MM.1S (cell line): ENCODE data around the gene CSNK1E.
"Not testable (repeated sequence)": the region's sequence is repeated elsewhere in the genome, so short reads cannot be mapped to it uniquely, and the experiment has no call there.

ENCODE experiments used
- DNase-seq: peaks from one replicate; pipeline ENCODE4 v3.0.0-alpha.2; 2015
- H2AFZ ChIP-seq: fragments of 300-600 bp; sonication (generic); 2 replicates; pipeline ENCODE4 v1.6.0; 2016; ENCODE audit warnings: antibody characterized with exemption, low read length
- H3F3A ChIP-seq: fragments of 300-600 bp; sonication (generic); 2 replicates; pipeline ENCODE4 v1.6.1; 2016; ENCODE audit warnings: mild to moderate bottlenecking, antibody characterized with exemption, low read length, moderate library complexity, mixed read lengths; ENCODE audit not compliant: insufficient read depth
- H3K27ac ChIP-seq: fragments of 300-600 bp; sonication (generic); 2 replicates; pipeline ENCODE4 v1.5.1; 2016; ENCODE audit warnings: mild to moderate bottlenecking, low read length
- H3K27me3 ChIP-seq: fragments of 300-600 bp; sonication (generic); replicated peaks from 2 replicates; pipeline ENCODE4 v1.6.0; 2016; ENCODE audit warnings: low read length; ENCODE audit not compliant: insufficient read depth
- H3K36me3 ChIP-seq: fragments of 300-600 bp; sonication (generic); replicated peaks from 2 replicates; pipeline ENCODE4 v1.6.1; 2016; ENCODE audit warnings: mild to moderate bottlenecking, low read length, mixed read lengths; ENCODE audit not compliant: insufficient read depth
- H3K4me1 ChIP-seq: fragments of 300-600 bp; sonication (generic); 2 replicates; pipeline ENCODE4 v1.6.1; 2016; ENCODE audit warnings: low read length, mixed read lengths
- H3K4me2 ChIP-seq: fragments of 300-600 bp; sonication (generic); 2 replicates; pipeline ENCODE4 v1.6.0; 2016; ENCODE audit warnings: low read depth, low read length
- H3K4me3 ChIP-seq: fragments of 300-600 bp; sonication (generic); 2 replicates; pipeline ENCODE4 v1.5.1; 2016; ENCODE audit warnings: low read length, mixed read lengths
- H3K79me2 ChIP-seq: fragments of 300-600 bp; sonication (generic); 2 replicates; pipeline ENCODE4 v1.6.1; 2016; ENCODE audit warnings: mixed run types, low read length, mixed read lengths
- H3K9ac ChIP-seq: fragments of 300-600 bp; sonication (generic); 2 replicates; pipeline ENCODE4 v1.6.1; 2016; ENCODE audit warnings: low read length, mixed read lengths
- H3K9me2 ChIP-seq: fragments of 300-600 bp; sonication (generic); replicated peaks from 2 replicates; pipeline ENCODE4 v1.6.1; 2016; ENCODE audit warnings: mild to moderate bottlenecking, low read length, mixed read lengths; ENCODE audit not compliant: insufficient read depth
- H3K9me3 ChIP-seq: fragments of 300-600 bp; sonication (generic); replicated peaks from 2 replicates; pipeline ENCODE4 v1.6.1; 2016; ENCODE audit warnings: mild to moderate bottlenecking, low read length, mixed read lengths; ENCODE audit not compliant: insufficient read depth
- H4K20me1 ChIP-seq: fragments of 300-600 bp; sonication (generic); 2 replicates; pipeline ENCODE4 v1.6.1; 2016; ENCODE audit warnings: mild to moderate bottlenecking, low read length, moderate library complexity, mixed read lengths; ENCODE audit not compliant: insufficient read depth
- CTCF ChIP-seq: fragments of 300-600 bp; sonication (generic); IDR thresholded peaks from 2 replicates; pipeline ENCODE4 v1.5.1; 2016; ENCODE audit warnings: antibody characterized with exemption, low read length, mixed read lengths
- EZH2 ChIP-seq: fragments of 300-600 bp; sonication (generic); optimal IDR thresholded peaks from 2 replicates; pipeline ENCODE3; 2017; ENCODE audit warnings: low read depth, mild to moderate bottlenecking, antibody characterized with exemption, low read length, mixed read lengths
- EZH2phosphoT487 ChIP-seq: fragments of 300-600 bp; sonication (generic); IDR thresholded peaks from 2 replicates; pipeline ENCODE4 v1.6.1; 2018; ENCODE audit warnings: antibody characterized with exemption, low read length

The CSNK1E gene

GRCh38 chr22:38317122-38317994, at the start of gene CSNK1E:
Gene CSNK1E (minus strand): TSS chr22:38317433. CDS start chr22:38314157, 3,276 bp downstream.
- Histone ChIP-seq H3K4me2 (peak within 1 kb of the TSS; percentile 99), H3K4me1 (peaks cover 16% of the 10 kb centered on the region), H3K9me2 (no peaks in the 10 kb centered on the region), H3K79me2 (peaks cover 54% of the 10 kb centered on the region), H3K9me3 (no peaks in the 10 kb centered on the region), H3K4me3 (peak within 1 kb of the TSS; percentile 91), H3K36me3 (no peaks in the 10 kb centered on the region), H2AFZ (peak within 1 kb of the TSS; percentile 89), H4K20me1 (peaks cover 9% of the 10 kb centered on the region; the same call in 1 of the 2 replicates), H3F3A (peaks cover 56% of the 10 kb centered on the region), H3K27me3 (no peaks in the 10 kb centered on the region), H3K27ac (peak within 1 kb of the TSS; percentile 93), H3K9ac (peak within 1 kb of the TSS; percentile 95)
- peak; percentile 78 for DNase-seq
- TF ChIP-seq EZH2, result no peak
- TF ChIP-seq CTCF, result no peak
- no peak for TF ChIP-seq EZH2phosphoT487

- H3F3A ChIP-seq, H3K9me2 ChIP-seq, H3K4me2 ChIP-seq, H3K27ac ChIP-seq, H3K36me3 ChIP-seq, H3K9me3 ChIP-seq, H3K4me3 ChIP-seq, DNase-seq, H4K20me1 ChIP-seq, H3K27me3 ChIP-seq, H2AFZ ChIP-seq, H3K4me1 ChIP-seq, H3K9ac ChIP-seq: not testable (repeated sequence)
- H3K79me2 ChIP-seq, result peaks cover 16% of the 10 kb centered on the region
Observed at GRCh38 chr22:38365829-38366228, 48.6 kb upstream of the CSNK1E start.

GRCh38 chr22:38365174-38365573, 47.9 kb upstream of the CSNK1E start:
- DNase-seq, result not testable (repeated sequence)

GRCh38 chr22:38360560-38360959, 43.3 kb upstream of the CSNK1E start:
- H3K4me2 ChIP-seq, H4K20me1 ChIP-seq, H3K27ac ChIP-seq, H3K9me3 ChIP-seq, H2AFZ ChIP-seq, H3K4me3 ChIP-seq, H3K9me2 ChIP-seq, H3K36me3 ChIP-seq, H3K4me1 ChIP-seq, H3K9ac ChIP-seq, H3F3A ChIP-seq, DNase-seq, H3K27me3 ChIP-seq, H3K79me2 ChIP-seq: not testable (repeated sequence)

More at GRCh38 chr22:38365174-38365573, 47.9 kb upstream of the CSNK1E start:
- H3K9ac ChIP-seq, H3K4me2 ChIP-seq, H3K27me3 ChIP-seq, H3K9me2 ChIP-seq, H2AFZ ChIP-seq, H3K9me3 ChIP-seq, H3K4me3 ChIP-seq, H3F3A ChIP-seq, H3K4me1 ChIP-seq, H3K36me3 ChIP-seq, H3K27ac ChIP-seq, H4K20me1 ChIP-seq: not testable (repeated sequence)
- H3K79me2 ChIP-seq, result peaks cover 16% of the 10 kb centered on the region

GRCh38 chr22:38359817-38360216, 42.6 kb upstream of the CSNK1E start:
- not testable (repeated sequence) for H3K79me2 ChIP-seq, DNase-seq, H3K9me3 ChIP-seq, H3K4me2 ChIP-seq, H3K4me1 ChIP-seq, H3K36me3 ChIP-seq, H3K27ac ChIP-seq, H4K20me1 ChIP-seq, H3K4me3 ChIP-seq, H2AFZ ChIP-seq, H3F3A ChIP-seq, H3K9me2 ChIP-seq, H3K9ac ChIP-seq, H3K27me3 ChIP-seq

- not testable (repeated sequence) for H3K4me1 ChIP-seq, H3K27ac ChIP-seq
Observed at GRCh38 chr22:38357971-38358370, 40.7 kb upstream of the CSNK1E start.

More at GRCh38 chr22:38357971-38358370, 40.7 kb upstream of the CSNK1E start:
- H3K9ac ChIP-seq, H3K36me3 ChIP-seq, H3K4me3 ChIP-seq, H3K79me2 ChIP-seq, H4K20me1 ChIP-seq, H3K9me3 ChIP-seq, H3K9me2 ChIP-seq, H2AFZ ChIP-seq, H3K4me2 ChIP-seq, H3K27me3 ChIP-seq: not testable (repeated sequence)
- peak; percentile 66 for DNase-seq
- H3F3A ChIP-seq, result peaks cover 12% of the 10 kb centered on the region
